ENCODE results near the gene LRRC37A3.
"Not testable (repeated sequence)": the region's sequence is repeated elsewhere in the genome, so short reads cannot be mapped to it uniquely, and the experiment has no call there.

The LRRC37A3 gene

DNA sequence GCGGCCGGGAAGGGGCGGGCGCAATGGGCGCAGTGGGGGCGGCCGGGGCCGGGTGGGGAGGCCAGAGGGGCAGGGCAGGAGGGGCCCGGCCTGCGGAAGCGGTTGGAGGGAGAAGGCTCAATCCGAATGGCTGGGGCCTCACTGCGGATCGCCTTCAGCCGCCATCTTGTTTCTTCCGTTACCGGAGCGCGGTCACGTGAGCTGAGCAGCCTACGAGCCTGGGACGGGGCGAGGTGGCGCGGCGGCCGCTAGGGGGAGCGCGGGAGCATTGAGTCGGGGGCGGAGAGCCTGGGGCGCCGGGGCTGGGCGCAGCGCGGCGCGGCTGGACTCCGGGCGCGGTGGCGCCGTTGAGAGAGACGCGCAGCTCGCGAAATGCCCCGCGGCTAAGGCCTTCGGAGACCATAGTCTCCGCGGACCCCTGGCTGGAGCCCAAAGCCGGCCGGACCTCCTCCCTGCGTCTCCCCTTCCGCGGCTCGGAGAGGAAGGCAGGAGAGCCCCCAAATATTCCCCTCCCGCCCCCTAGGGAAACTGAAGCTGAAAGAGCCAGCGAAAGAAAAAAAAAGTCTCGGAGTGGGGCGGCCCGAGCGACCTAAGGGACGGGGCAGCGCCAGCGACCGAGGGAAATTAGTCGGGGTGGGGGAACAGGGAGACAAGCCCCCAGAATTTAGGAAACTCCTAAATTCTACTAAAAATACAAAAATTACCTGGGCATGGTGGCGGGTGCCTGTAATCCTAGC is at the start of gene LRRC37A3:
Gene LRRC37A3 (minus strand): TSS at position 190 of the 737 bp plus-strand sequence. CDS start 22,221 bp downstream, outside the sequence.
- peak; percentile 94 to 97 for DNase-seq

DNA sequence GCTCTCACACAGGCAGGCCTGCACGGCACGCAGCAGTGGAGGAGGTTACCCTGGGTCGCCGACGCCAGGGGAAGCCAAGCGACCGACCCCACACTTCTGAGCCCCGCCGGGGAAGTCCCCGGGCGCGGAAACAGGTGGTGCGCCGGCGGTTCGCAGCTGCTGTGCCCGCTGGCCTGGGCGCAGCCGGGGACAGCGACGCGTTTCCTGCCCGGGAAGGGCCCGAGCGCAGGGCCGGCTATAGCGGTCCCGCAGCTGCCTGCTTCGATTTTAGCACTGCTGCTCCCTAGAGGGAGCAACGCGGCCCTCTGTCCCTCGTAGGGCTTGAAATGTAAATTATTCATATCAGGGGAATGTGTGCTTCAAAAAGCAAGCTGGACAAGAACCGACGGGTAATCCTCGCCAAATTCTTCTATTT is 46.6 kb upstream of the LRRC37A3 start:
- DNase-seq: peak; percentile 18 to 57

DNA sequence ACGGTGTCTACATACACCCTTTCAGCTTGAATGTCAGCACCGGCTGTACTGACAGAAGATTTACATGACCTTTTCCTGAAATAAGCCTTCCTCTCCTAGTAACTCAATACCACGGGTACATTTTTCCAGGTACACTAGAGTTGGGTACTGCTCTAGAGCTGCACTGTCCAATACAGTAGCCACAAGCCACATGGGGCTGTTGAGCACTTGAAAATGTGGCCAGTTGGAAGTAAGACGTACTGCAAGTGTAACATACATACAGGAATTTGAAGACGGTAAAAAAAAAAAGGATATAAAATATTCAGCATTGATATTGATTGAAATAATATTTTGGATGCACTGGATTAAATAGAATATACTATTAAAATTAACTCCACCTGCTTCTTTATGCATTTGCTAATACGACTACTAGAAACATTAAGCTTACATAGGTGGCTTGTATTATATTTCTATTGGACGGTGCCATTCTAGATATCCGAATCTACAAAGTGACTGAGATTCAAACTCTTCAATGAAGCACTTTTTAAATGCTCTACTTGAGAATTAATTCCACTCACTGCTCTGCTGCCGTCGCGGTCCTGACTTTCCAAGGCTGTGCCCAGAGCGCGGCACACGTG is 46.1 kb upstream of the LRRC37A3 start:
- not testable (repeated sequence) for DNase-seq

DNA sequence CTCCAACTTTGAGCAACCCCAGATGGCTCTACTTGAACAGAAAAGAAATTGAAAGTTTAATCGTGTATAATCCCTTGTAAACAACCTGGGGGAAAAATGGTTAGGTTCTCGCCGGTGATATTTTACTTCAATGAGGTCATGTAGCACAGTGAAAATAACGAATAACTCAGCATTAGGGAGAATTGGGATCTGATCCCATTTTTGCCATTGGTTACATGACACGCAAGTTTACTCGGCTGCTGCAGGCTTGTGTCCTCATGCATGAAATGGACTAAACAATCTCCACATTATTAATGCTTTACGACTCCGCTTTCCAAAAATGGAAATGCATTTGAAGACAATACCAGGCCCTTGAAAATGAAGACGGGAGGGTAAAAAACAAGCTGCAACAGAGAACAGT is 45.5 kb upstream of the LRRC37A3 start:
- peak in 1 of 2 experiments; percentile 45 for DNase-seq

DNA sequence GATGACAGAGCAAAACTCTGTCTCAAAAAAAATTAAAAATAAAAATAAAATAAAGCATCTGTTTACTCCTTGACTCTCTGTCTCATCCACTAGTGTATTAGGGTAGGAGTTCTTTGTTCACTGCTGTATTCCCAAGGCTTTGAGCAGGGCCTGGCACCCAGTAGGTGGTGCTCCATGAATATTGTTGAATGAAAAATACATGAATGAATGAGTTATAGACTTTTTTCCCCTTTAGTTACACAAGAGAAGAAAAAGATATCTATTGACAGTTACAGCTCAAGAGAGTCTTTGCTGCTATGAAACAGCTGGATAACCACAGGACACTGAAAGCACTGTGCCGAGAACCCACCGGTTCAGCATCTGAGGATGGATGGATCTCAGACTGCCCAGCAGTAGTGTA is 44.5 kb upstream of the LRRC37A3 start:
- DNase-seq: not testable (repeated sequence)

DNA sequence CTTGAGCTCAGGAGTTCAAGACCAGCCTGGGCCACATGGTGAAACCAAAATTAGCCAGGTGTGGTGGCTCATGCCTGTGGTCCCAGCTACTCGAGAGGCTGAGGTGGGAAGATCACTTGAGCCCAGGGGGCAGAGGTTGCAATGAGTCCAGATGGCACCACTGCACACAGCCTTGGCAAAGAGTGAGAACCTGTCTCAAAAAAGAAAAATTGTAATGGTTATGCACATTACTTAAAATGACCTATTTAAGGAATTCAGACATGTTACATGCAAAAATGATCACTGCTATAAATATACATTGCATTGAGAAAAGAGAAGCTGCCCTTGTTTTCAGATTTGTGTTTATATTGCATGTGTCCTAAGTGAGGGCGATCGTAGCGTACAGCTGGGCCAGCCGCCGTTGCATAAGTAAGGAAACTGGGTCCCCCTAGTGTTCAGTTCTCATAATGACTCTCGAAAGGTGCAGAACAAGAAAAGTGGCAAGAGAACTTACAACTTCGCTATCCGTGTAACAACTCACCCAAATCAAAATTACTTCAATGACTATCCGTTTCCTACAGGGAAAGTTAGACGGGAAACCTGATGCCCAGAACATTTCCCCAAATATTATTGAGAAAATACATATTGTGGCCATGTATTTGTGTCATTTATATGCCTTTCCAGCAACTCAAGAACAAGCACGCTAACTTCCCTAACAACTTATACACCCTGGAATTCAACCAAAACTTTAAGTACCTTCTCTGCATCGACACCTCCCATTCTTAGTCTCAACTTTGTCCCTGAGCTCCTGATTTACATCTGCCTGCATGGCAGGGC is 42.5 kb upstream of the LRRC37A3 start:
- peak; percentile 68 to 81 for DNase-seq

DNA sequence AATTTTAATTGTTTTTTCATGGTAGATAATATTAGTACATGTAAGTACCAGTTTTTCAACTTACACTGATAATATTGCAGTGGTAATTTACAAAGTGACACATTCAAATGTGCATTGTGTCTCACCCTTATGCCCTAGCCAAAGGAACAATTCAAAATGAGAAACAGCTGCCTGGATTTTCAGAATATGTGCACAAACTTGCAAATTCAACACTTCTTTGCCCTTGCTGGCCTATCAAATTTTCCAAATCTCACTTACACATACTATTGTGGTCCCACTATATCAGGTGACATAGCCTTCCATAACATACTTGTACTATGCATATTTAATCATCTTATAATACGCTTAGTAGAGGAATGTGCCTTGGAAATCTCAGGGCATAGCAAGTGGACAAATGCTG is 32.6 kb upstream of the LRRC37A3 start:
- no peak for DNase-seq

DNA sequence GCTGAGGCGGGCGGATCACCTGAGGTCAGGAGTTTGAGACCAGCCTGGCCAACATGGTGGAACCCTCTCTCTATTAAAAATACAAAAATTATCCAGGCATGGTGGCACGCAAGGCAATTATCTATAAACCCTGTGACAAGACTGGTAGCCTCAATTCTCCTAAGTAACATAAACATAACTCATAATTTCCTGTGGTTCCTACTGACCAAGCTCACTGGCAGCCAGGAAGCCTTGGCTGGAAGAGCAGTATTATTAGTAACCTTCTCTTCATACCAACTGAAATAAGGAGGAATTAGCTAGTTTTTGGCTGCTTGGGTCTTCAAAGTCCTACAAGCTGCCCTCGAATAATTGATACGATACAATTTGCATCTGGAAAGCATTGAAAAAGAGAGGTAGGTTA is 31.6 kb upstream of the LRRC37A3 start:
- no peak for DNase-seq

DNA sequence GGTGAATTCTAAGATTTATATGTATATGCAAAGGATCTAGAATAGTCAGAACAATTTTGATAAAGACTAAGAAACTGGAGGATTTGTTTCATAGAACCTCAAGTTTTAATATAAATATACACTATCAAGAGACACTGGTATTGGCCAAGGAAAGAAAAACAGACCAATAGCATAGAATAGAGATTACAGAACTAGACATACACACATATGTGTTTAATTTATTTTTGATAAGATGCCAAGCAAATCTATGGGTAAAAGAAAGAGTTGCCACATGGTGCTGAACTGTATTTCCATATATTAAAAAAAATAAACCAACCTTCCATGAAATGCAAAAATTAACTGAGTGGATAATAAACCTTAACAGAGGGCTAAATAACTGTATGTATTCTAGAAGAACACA is 27.9 kb upstream of the LRRC37A3 start:
- DNase-seq: no peak

DNA sequence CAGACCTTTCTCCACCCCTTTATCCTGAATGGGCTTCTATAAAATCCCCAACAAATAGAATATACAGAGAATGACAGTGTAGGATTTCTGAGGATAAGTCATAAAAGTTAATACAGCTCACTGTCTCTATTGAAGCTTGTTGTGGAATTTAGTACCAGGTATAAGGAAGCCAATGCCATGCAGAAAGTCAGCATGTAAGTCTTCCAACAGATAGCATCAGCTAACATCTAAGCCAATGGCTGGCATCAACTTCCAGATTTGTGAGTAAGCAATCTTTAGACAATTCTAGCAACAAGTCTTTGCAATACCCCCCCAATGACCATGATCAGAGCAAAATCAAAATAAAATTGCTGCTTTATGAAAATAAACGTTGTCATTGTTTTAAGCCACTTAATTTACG is 22.5 kb upstream of the LRRC37A3 start:
- no peak for DNase-seq

DNA sequence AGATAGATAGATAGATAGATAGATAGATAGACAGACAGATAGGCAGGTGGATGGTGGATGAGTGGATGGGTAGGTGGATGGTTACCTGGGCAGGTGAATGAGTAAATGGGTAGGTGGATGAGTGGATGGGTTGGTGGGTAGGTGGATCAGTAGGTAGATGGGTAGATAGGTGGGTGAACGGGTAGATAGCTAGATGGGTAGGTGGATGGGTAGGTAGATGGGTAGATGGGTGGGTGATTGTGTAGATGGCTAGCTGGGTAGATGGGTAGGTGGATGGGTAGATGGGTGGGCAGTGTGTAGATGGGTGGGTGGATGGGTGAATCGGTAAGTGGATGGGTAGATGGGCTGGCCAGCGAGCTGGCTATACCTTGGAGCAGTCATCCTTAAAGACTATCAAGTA is 21.8 kb upstream of the LRRC37A3 start:
- no peak for DNase-seq

DNA sequence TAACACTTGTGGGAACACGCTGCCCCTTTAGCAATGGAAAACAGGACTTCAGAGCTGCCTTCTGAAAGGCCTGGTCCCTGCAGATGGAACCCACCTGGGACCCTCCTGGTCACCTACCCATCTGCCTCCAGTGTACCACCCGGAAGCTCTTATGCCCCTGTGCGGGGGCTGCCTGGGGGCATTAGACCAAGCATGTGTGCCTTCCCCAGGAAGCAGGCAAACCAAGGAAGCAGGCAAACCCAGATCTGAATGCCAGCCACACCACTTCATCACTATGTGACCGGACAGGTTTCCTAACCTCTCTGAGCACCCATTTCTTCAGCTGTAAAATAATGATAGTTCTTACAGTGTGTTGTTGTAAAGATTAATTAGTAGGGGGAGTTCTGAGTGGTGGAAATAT is 20.8 kb upstream of the LRRC37A3 start:
- DNase-seq: no peak

DNA sequence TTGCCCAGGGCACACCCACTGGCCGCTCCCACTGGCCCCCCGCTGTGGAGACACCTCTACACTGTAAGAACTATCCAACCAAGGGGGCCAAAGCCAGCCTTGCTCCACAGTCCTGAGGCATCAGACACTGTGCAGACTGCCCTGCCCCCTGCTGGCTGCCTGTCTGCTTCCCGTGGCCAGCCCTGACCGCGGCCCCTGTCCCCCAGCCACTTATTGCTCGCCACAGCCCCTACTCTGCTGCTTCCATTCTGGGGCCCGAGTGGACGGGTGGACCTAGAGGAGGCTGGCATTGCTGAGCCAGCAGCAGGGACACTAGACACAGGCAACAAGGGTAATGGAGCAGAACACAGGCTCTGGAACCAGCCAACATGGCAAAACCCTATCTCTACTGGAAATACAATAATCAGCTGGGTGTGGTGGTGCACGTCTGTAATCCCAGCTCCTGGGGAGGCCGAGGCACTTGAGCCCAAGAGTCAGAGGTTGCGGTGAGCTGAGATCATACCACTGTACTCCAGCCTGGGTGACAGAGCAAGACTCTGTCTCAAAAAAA is 19.7 kb upstream of the LRRC37A3 start:
- no peak for DNase-seq

DNA sequence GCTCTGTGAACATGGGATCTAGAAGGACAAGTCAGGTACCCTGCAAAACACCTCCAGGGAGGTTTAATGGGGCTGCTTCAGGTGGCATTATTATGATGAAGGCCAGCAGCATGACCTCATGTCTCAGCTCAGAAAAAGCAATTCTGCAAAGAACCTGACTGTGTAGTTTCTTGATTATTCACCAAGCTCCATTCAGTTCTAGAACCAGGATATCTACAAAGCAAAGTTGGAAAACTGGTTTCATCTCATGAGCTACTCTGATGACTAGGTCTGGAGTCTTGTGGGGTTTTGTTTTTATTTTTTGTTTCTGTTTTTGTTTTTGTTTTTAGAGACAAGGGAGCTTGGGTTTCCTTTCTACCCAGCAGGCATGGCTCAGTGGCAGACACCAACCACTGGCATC is 19.0 kb upstream of the LRRC37A3 start:
- DNase-seq: no peak

DNA sequence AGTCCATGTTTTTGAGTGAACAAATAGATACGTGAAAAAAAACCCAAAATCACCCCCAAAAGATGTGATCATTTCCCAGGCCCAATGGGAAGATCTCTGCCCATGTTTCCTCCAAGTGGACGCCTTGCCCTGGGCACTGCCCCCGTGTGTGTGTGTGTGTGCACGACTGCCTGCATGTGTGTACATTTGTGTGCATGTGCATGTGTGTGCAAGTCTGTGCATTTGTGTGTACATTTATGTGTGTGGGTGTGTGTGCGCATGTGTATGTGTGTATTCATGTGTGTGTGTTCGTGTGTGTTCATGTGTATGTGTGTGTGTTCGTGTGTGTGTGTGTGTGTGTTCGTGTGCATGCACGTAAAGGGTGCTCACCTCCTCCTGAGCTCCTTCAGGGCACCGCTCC is 16.8 kb upstream of the LRRC37A3 start:
- DNase-seq: no peak

DNA sequence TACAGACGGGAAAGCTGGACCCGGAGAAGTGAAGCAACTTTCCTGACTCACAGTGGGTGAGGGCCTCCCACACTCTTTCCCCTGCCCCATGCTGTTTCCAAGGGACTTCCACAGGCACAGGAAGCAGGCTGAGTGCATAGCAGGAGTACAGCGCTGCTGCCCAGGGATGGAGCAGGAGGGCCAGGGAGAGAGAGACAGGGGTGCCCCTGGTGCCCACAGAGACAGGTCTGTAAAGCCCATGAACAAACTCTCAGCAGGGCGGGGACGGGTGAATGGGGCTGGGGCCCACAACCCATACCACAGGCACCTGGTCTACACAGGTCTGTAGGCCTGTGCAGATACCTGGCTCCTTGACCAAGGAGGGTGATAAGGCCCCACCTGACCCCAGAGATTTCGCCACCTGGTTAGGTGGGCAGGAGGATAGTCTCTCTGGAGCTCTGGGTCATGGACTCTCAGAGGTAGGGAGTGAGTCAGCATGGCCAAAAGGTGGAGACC is 15.1 kb upstream of the LRRC37A3 start:
- DNase-seq: not testable (repeated sequence)

DNA sequence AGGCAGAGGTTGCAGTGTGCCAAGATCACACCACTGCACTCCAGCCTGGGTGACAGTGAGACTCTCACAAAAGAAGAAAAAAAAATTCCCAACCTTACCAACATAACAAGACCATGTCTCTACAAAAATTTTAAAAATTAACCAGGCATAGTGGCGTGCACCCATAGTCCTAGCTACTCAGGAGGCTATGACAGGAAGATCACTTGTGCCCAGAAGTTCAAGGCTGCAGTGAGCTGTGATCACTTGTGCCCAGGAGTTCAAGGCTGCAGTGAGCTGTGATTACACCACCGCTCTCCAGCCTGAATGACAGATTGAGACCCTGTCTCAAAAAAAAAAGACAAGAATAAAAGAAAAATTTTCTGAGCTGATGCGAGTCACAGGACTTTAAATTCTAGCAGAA is 13.6 kb upstream of the LRRC37A3 start:
- DNase-seq: not testable (repeated sequence)

DNA sequence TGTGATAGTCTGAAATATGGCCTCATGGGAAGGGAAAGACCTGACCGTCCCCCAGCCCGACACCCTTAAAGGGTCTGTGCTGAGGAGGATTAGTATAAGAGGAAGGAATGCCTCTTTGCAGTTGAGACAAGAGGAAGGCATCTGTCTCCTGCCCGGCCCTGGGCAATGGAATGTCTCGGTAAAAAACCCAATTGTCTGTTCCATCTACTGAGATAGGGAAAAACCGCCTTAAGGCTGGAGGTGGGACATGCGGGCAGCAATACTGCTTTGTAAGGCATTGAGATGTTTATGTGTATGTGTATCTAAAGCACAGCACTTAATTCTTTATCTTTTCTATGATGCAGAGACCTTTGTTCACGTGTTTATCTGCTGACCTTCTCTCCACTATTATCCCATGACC is 11.1 kb upstream of the LRRC37A3 start:
- DNase-seq: not testable (repeated sequence)

DNA sequence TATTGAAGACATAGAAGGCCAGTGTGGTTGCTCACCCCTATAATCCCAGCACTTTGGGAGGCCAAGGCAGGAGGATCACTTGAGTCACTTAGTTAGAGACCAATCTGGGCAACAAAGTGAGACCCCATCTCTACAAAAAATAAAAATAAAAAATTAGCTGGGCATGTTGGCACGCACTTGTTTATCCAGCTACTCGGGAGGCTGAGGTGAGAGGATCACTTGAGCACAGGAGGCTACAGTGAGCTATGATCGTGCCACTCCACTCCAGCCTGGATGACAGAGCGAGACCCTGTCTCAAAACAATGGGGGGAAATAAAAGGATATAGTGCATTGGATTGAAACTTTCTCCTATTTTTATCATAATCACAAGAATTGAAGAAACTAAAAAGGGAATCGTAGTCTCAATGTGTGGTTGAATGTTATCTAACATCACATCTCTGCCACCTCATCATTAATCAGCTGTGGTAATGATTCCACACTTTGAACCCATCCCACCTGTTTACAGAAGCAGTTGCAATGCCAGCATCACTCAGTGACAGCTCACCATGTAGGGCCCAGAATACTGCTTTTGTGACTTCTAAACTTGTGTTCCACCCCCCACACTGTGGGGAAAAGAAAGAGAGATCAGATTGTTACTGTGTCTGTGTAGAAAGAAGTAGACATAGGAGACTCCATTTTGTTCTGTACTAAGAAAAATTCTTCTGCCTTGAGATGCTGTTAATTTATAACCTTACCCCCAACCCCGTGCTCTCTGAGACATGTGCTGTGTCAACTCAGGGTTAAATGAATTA is 10.3 kb upstream of the LRRC37A3 start:
- not testable (repeated sequence) for DNase-seq

DNA sequence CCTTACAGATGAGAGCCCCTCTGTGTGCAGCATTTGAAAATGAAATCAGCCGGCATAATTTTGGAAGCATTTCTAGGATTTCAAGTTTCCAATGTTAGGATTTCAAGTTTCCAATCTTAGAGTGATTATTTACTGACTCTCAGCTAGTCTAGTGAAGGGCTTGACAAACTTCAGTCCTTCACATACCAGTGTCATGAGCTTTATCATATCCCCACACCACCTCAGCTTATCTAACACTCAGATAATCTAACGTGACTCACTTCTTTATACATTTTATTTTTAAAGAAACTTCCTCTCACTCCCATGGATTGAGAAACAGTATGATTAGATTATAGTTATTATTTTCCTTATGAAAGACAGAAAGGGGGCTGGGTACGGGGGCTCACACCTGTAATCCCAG is 9.4 kb upstream of the LRRC37A3 start:
- not testable (repeated sequence) for DNase-seq

DNA sequence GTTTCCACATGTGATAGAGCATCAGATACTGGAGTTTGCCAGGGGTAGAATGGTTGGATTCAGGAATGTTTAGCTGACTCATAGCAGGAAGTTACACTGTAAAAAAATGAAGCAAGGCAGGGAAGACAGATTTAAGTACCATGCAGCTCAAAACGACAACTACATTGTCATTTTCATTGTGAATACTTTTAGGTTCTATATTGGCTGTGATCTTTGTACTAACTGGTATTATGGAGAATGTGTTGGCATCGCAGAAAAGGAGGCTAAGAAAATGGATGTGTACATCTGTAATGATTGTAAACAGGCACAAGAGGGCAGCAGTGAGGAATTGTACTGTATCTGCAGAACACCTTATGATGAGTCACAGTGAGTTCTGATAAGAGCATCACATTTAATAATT is 8.2 kb upstream of the LRRC37A3 start:
- DNase-seq: peak; percentile 54 to 70

DNA sequence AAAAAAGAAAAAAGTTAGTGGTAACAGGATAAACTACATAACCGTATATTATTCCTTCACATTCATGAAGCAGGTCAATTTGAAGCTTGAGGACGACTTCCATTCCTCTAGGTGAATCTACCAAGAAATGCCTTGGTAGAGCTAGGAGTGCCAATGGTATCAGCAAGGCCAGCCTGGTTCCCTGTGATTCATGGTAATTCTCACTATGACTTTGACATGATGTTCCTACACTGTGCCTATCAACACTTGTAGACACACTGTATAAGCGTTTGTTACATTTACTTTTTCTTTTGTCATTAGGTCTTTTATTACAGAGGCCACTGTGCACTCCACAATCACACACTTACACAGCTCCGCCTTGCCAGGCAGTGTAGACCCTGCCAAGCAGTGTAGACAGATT is 7.2 kb upstream of the LRRC37A3 start:
- DNase-seq: not testable (repeated sequence)
